Measurements from ENCODE around the gene MEI1.

GRCh38 chr22:41654322-41654721 is 45.0 kb upstream of the MEI1 start:
- no peak for TF ChIP-seq POLR2A (IDR thresholded peaks at IDR 0.05)
- no peak for TF ChIP-seq CTCF (IDR thresholded peaks at IDR 0.05)

All from testis (tissue), 2 donors.